ENCODE results near the gene CTNNA3.

Gene CTNNA3

GRCh38 chr10:67114945-67115344, 581.0 kb downstream of the CTNNA3 start:
- DNase-seq (ENCODE audit: low spot score), result no peak

GRCh38 chr10:67112765-67113164, 583.2 kb downstream of the CTNNA3 start:
- no peak for DNase-seq (ENCODE audit: low spot score)

- no peak for DNase-seq (ENCODE audit: low spot score)
Measured at GRCh38 chr10:67110286-67110685, 585.7 kb downstream of the CTNNA3 start.

GRCh38 chr10:67107670-67108069, 588.3 kb downstream of the CTNNA3 start:
- DNase-seq (ENCODE audit: low spot score), result no peak

GRCh38 chr10:67100951-67101350, 595.0 kb downstream of the CTNNA3 start:
- DNase-seq (ENCODE audit: low spot score), result no peak

- DNase-seq (ENCODE audit: low spot score), result no peak
Measured at GRCh38 chr10:67098461-67098860, 597.5 kb downstream of the CTNNA3 start.

GRCh38 chr10:67095531-67095930, 600.5 kb downstream of the CTNNA3 start:
- no peak for DNase-seq (ENCODE audit: low spot score)

GRCh38 chr10:67088036-67088435, 608.0 kb downstream of the CTNNA3 start:
- DNase-seq (ENCODE audit: low spot score), result no peak

- DNase-seq (ENCODE audit: low spot score), result no peak
Measured at GRCh38 chr10:67087135-67087425, 608.9 kb downstream of the CTNNA3 start.

- no peak for DNase-seq (ENCODE audit: low spot score)
Measured at GRCh38 chr10:67086327-67087134, 609.5 kb downstream of the CTNNA3 start.

- no peak for DNase-seq (ENCODE audit: low spot score)
Measured at GRCh38 chr10:67079126-67079525, 616.9 kb downstream of the CTNNA3 start.

GRCh38 chr10:67077376-67077775, 618.6 kb downstream of the CTNNA3 start:
- no peak for DNase-seq (ENCODE audit: low spot score)

GRCh38 chr10:67076144-67076543, 619.9 kb downstream of the CTNNA3 start:
- DNase-seq (ENCODE audit: low spot score), result no peak

GRCh38 chr10:67075491-67075971, 620.5 kb downstream of the CTNNA3 start:
- no peak for DNase-seq (ENCODE audit: low spot score)

GRCh38 chr10:67072654-67073053, 623.3 kb downstream of the CTNNA3 start:
- no peak for DNase-seq (ENCODE audit: low spot score)

- no peak for DNase-seq (ENCODE audit: low spot score)
Measured at GRCh38 chr10:67050415-67050814, 645.6 kb downstream of the CTNNA3 start.

- DNase-seq (ENCODE audit: low spot score), result no peak
Measured at GRCh38 chr10:67049988-67050387, 646.0 kb downstream of the CTNNA3 start.

GRCh38 chr10:67046507-67046906, 649.5 kb downstream of the CTNNA3 start:
- no peak for DNase-seq (ENCODE audit: low spot score)

- DNase-seq (ENCODE audit: low spot score), result no peak
Measured at GRCh38 chr10:67045404-67045803, 650.6 kb downstream of the CTNNA3 start.

- no peak for DNase-seq (ENCODE audit: low spot score)
Measured at GRCh38 chr10:67043041-67043440, 653.0 kb downstream of the CTNNA3 start.

- no peak for DNase-seq (ENCODE audit: low spot score)
Measured at GRCh38 chr10:67036808-67037207, 659.2 kb downstream of the CTNNA3 start.

GRCh38 chr10:67033878-67034277, 662.1 kb downstream of the CTNNA3 start:
- DNase-seq (ENCODE audit: low spot score), result no peak

- no peak for DNase-seq (ENCODE audit: low spot score)
Measured at GRCh38 chr10:67022099-67022498, 673.9 kb downstream of the CTNNA3 start.

- no peak for DNase-seq (ENCODE audit: low spot score)
Measured at GRCh38 chr10:67017218-67017617, 678.8 kb downstream of the CTNNA3 start.

Measured in NAMALWA (cell line).